Stimulated activated CD8-positive, alpha-beta memory T cell treated with anti-CD3 and anti-CD28 coated beads, Interleukin-4, amount 100 ng/mL, for 1 hour (primary cell): Measurements from ENCODE around the gene IL18RAP.

Source experiments
- DNase-seq, 2 donors: peaks; one replicate each; pipeline ENCODE4 v3.0.0-alpha.2; 2020; ENCODE audit warnings: low read depth in 2 of 2, low spot score in 1 of 2

Gene IL18RAP

DNA sequence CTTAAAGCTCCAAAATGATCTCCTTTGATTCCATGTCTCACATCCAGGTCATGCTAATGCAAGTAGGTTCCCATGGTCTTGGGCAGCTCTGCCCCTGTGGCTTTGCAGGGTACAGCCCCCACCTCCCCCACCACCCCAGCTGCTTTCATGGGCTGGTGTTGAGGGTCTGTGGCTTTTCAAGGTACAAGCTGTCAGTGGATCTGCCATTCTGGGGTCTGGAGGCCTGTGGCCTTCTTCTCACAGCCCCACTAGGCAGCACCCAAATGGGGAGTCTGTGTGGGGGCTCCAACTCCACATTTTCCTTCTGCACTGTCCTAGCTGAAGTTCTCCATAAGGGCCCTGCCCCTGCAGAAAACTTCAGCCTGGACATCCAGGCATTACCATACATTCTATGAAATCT is 69.0 kb downstream of the IL18RAP start:
- no peak for DNase-seq

DNA sequence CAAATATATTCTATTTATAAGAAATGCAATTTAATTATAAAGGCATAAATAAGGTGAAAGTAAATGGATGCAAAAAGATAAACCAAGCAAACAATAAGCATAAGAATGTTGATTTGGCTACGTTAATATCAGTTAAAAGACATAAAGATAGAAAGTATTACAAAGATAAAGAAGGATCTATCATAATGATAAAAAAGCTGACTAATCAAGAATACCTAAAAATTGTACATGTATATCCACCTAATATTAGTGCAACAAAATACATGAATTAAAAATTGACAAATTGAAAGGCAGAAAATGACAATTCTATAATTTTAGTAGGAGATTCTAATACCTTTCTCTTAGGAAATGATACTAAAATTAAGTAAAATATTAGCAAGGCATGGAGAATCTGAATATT is 71.6 kb downstream of the IL18RAP start:
- no peak for DNase-seq

DNA sequence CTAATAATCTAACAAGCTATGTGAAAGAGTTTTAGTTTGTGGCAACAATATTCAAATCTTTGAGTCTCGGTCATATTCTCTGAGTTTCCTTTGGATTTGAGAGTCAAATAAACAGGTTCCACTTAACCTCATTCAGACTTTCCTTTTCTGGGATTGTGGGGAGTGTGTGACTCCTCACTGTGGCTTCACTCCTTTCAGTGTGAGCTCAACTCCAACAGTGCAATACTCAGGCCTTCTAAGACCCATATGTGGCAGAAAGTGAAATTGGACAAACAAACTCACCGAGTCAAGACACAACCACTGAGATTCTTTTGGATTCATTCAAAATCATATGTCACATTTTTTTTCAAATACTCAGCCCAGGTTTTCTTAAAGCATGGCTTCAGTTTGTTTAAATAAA is 75.5 kb downstream of the IL18RAP start:
- DNase-seq = no peak

DNA sequence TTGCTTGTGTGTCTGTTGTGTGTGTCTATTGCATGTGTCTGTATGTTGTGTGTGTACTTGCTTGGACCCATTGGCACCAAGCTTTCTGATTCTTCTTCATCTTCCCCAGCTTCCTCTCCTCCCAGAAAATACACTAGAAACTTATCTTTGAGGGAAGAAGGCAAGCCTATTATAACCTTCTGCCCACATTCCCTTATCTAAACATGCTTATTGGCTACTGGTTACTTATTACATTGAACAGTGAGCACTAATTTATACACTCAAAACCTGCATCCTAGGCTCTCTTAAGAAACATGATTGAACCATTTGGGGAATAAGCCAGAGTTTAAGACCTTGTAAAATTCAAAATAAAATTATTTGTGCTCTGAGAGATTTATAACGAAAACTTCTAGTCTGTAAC is 76.6 kb downstream of the IL18RAP start:
- no peak for DNase-seq
